NCI-H1694 (cell line): ENCODE results near the gene ZBTB47.

ENCODE experiments used
- DNase-seq: peaks from one replicate; lab custom pipeline; 2025; lab: John Stamatoyannopoulos, UW

Gene ZBTB47

GRCh38 chr3:42652611-42653302, 740 bp upstream of the ZBTB47 start:
- no peak for DNase-seq

- DNase-seq: no peak
Observed at GRCh38 chr3:42653303-42653559, 266 bp upstream of the ZBTB47 start.

- peak; percentile 2 for DNase-seq
Observed at GRCh38 chr3:42654331-42655201, 1.1 kb downstream of the ZBTB47 start.

- DNase-seq: no peak
Observed at GRCh38 chr3:42655331-42655888, 1.9 kb downstream of the ZBTB47 start.

GRCh38 chr3:42655980-42656679, 2.6 kb downstream of the ZBTB47 start:
- DNase-seq: no peak

GRCh38 chr3:42656680-42657610, 3.4 kb downstream of the ZBTB47 start:
- no peak for DNase-seq

GRCh38 chr3:42657675-42658074, 4.2 kb downstream of the ZBTB47 start:
- DNase-seq: no peak

- DNase-seq: no peak
Observed at GRCh38 chr3:42658091-42658770, 4.7 kb downstream of the ZBTB47 start.

- no peak for DNase-seq
Observed at GRCh38 chr3:42658771-42659390, 5.4 kb downstream of the ZBTB47 start.

GRCh38 chr3:42659451-42660130, 6.1 kb downstream of the ZBTB47 start:
- no peak for DNase-seq

- no peak for DNase-seq
Observed at GRCh38 chr3:42660131-42660715, 6.7 kb downstream of the ZBTB47 start.

GRCh38 chr3:42660898-42661297, 7.4 kb downstream of the ZBTB47 start:
- peak; percentile 9 for DNase-seq

GRCh38 chr3:42661593-42662022, 8.1 kb downstream of the ZBTB47 start:
- DNase-seq: no peak

GRCh38 chr3:42662037-42662812, 8.7 kb downstream of the ZBTB47 start:
- no peak for DNase-seq

GRCh38 chr3:42662813-42663535, 9.5 kb downstream of the ZBTB47 start:
- DNase-seq: no peak

GRCh38 chr3:42663581-42664437, 10.3 kb downstream of the ZBTB47 start:
- DNase-seq: no peak

GRCh38 chr3:42664438-42664803, 10.9 kb downstream of the ZBTB47 start:
- DNase-seq: no peak
